CD4-positive, alpha-beta T cell treated with Interleukin-2 at 100 ng/mL for 4 hours (primary cell): ENCODE measurements around the gene TPRN.

ENCODE experiments used
- DNase-seq: peaks from one replicate; pipeline ENCODE4 v3.0.0-alpha.2; 2020; ENCODE audit warnings: low spot score

Gene TPRN

GRCh38 chr9:137143459-137143858 is 57.1 kb downstream of the TPRN start:
- DNase-seq = no peak

GRCh38 chr9:137141976-137142936 is 58.3 kb downstream of the TPRN start:
- DNase-seq = no peak
